ENCODE measurements around the gene CACNA2D2. TPM values are rescaled to one million over a fixed set of nuclear protein-coding genes. Genes with fewer than 3 reads are reported as not detected.

Gene CACNA2D2
- total and polyA plus RNA-seq, 2 of the 13 experiments (the other 11 are each of a cell fraction or from before 2014, with no cell fraction given): not detected

DNA sequence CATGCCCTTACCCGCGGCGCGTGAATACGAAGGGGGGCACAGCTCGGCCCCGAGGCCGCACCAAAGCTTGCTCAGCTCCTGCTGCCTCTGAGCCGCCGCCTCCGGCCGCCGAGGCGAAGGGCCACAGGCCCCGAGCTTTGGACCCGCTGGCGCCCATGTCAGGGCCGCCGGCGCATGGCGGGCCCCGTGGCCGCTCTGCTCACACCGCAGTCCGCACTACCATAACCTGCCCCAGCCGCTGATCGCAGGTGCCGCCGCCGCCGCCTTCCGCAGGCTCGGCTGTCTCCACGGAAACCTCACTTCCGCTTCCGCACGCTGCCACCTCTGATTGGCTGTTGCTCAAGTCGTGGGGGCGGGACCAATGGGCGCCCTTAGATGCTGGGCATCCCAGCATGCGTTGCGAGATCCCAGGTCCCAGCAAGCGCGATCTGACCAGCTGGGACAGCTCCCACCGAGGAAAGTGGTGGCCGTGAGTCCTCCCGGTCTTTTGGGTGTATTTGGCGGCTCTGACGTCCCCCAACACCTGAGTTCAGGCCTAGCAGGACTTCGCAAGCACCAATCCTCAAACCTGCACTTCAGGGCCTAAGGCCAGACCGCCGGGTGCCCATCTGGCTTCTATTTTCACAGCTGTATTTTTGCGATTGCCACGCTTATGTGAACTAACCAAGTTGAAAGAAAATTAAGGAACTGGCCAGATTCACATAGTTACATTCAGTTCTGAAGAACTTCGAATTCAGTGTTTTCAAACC lies 175.3 kb downstream of the CACNA2D2 start, which contains the start of gene TUSC2 (continued):
- TF ChIP-seq, protein P1, sequence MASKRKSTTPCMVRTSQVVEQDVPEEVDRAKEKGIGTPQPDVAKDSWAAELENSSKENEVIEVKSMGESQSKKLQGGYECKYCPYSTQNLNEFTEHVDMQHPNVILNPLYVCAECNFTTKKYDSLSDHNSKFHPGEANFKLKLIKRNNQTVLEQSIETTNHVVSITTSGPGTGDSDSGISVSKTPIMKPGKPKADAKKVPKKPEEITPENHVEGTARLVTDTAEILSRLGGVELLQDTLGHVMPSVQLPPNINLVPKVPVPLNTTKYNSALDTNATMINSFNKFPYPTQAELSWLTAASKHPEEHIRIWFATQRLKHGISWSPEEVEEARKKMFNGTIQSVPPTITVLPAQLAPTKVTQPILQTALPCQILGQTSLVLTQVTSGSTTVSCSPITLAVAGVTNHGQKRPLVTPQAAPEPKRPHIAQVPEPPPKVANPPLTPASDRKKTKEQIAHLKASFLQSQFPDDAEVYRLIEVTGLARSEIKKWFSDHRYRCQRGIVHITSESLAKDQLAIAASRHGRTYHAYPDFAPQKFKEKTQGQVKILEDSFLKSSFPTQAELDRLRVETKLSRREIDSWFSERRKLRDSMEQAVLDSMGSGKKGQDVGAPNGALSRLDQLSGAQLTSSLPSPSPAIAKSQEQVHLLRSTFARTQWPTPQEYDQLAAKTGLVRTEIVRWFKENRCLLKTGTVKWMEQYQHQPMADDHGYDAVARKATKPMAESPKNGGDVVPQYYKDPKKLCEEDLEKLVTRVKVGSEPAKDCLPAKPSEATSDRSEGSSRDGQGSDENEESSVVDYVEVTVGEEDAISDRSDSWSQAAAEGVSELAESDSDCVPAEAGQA (IDR thresholded peaks at IDR 0.05; ENCODE audit: low read depth): 0 out of 2 replicates have a peak, but pooled peaks have one; percentile 21
- TF ChIP-seq, protein P1 (CRISPR knock-in tag; IDR thresholded peaks at IDR 0.05; ENCODE audit: borderline replicate concordance): 0 out of 2 replicates have a peak, but pooled peaks have one; percentile 60
- TF ChIP-seq SRF (IDR thresholded peaks at IDR 0.05; ENCODE audit: low read depth, low read length) (no peak), GABPB1 (CRISPR knock-in tag; IDR thresholded peaks at IDR 0.05) (peak; percentile 99), DNMT1 (CRISPR knock-in tag; IDR thresholded peaks at IDR 0.05) (no peak), ZNF615 (CRISPR knock-in tag; IDR thresholded peaks at IDR 0.05; ENCODE audit: borderline replicate concordance) (peak; percentile 43; the same call in 1 of the 2 replicates), KDM4B (CRISPR knock-in tag; IDR thresholded peaks at IDR 0.05) (peak; percentile 68; the same call in 1 of the 2 replicates), TEAD2 (CRISPR knock-in tag; IDR thresholded peaks at IDR 0.05) (no peak)
- TF ChIP-seq, protein P2, sequence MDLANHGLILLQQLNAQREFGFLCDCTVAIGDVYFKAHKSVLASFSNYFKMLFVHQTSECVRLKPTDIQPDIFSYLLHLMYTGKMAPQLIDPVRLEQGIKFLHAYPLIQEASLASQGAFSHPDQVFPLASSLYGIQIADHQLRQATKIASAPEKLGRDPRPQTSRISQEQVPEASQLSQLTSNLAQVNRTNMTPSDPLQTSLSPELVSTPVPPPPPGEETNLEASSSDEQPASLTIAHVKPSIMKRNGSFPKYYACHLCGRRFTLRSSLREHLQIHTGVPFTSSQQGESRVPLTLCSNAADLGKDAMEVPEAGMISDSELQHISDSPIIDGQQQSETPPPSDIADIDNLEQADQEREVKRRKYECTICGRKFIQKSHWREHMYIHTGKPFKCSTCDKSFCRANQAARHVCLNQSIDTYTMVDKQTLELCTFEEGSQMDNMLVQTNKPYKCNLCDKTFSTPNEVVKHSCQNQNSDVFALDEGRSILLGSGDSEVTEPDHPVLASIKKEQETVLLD (CRISPR knock-in tag; IDR thresholded peaks at IDR 0.05; ENCODE audit: low read depth): 0 out of 2 replicates have a peak, but pooled peaks have one; percentile 12
- TF ChIP-seq, protein P3, sequence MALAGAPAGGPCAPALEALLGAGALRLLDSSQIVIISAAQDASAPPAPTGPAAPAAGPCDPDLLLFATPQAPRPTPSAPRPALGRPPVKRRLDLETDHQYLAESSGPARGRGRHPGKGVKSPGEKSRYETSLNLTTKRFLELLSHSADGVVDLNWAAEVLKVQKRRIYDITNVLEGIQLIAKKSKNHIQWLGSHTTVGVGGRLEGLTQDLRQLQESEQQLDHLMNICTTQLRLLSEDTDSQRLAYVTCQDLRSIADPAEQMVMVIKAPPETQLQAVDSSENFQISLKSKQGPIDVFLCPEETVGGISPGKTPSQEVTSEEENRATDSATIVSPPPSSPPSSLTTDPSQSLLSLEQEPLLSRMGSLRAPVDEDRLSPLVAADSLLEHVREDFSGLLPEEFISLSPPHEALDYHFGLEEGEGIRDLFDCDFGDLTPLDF (CRISPR knock-in tag; IDR thresholded peaks at IDR 0.05): peak; percentile 81
- TF ChIP-seq, protein P4, sequence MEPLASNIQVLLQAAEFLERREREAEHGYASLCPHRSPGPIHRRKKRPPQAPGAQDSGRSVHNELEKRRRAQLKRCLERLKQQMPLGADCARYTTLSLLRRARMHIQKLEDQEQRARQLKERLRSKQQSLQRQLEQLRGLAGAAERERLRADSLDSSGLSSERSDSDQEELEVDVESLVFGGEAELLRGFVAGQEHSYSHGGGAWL (CRISPR knock-in tag; IDR thresholded peaks at IDR 0.05): peak; percentile 26; the same call in 1 of the 2 replicates
- TF ChIP-seq, protein P5, sequence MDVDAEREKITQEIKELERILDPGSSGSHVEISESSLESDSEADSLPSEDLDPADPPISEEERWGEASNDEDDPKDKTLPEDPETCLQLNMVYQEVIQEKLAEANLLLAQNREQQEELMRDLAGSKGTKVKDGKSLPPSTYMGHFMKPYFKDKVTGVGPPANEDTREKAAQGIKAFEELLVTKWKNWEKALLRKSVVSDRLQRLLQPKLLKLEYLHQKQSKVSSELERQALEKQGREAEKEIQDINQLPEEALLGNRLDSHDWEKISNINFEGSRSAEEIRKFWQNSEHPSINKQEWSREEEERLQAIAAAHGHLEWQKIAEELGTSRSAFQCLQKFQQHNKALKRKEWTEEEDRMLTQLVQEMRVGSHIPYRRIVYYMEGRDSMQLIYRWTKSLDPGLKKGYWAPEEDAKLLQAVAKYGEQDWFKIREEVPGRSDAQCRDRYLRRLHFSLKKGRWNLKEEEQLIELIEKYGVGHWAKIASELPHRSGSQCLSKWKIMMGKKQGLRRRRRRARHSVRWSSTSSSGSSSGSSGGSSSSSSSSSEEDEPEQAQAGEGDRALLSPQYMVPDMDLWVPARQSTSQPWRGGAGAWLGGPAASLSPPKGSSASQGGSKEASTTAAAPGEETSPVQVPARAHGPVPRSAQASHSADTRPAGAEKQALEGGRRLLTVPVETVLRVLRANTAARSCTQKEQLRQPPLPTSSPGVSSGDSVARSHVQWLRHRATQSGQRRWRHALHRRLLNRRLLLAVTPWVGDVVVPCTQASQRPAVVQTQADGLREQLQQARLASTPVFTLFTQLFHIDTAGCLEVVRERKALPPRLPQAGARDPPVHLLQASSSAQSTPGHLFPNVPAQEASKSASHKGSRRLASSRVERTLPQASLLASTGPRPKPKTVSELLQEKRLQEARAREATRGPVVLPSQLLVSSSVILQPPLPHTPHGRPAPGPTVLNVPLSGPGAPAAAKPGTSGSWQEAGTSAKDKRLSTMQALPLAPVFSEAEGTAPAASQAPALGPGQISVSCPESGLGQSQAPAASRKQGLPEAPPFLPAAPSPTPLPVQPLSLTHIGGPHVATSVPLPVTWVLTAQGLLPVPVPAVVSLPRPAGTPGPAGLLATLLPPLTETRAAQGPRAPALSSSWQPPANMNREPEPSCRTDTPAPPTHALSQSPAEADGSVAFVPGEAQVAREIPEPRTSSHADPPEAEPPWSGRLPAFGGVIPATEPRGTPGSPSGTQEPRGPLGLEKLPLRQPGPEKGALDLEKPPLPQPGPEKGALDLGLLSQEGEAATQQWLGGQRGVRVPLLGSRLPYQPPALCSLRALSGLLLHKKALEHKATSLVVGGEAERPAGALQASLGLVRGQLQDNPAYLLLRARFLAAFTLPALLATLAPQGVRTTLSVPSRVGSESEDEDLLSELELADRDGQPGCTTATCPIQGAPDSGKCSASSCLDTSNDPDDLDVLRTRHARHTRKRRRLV (CRISPR knock-in tag; IDR thresholded peaks at IDR 0.05): no peak

Data from HepG2 (cell line).